ENCODE measurements around the gene TAF1. TPM values are rescaled to one million over a fixed set of nuclear protein-coding genes. Genes with fewer than 3 reads are reported as not detected.
"Not testable (repeated sequence)": the region's sequence is repeated elsewhere in the genome, so short reads cannot be mapped to it uniquely, and the experiment has no call there.

Gene TAF1
- total RNA-seq, 1 donor from 2014 or later, result 15.8 TPM

DNA sequence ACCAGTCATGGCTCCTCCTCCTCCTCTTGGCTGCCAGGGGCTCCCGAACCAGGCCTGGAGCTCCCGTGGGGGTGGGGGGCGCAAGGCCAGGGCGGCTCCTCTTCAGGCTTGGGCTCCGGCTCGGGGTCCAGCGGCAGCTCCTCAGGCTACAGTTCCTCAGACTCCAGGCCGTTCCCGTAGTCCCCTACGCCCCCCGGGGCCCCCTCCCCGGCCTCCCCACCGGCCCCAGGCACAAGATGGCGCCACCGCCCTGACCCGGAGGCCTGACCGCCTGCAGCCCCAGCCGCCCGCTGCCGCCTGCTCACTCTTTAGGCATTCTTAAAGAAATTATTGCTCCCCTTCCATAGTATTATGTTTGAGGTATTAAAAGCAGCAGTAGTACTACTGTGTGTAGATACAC lies 54.5 kb downstream of the TAF1 start:
- intact Hi-C loops (cut with micrococcal nuclease), result no loop called here
- ATAC-seq (no peak), DNase-seq (no peak)

DNA sequence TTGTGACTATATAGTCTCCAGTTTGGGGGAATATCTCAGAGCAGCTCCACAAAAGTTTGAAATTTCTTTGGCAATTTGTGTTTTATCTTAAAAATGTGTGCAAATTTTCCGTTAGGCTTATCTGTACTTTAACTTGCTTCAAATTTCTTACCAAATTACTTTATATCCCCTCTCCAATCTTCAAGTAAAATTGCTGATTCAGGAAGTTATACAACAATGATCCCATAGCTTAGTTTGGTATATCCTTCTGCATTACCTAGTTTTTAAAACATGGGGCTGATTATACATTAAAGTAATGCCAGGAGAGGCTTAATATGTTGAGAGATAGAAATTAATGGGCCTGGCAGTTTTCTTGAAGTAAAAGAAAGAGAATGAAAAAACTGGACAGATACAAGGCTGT lies 66.6 kb downstream of the TAF1 start:
- ATAC-seq (no peak), DNase-seq (no peak)
- intact Hi-C loops (cut with micrococcal nuclease), result no loop called here

- DNase-seq (no peak), ATAC-seq (no peak)
- intact Hi-C loops (cut with micrococcal nuclease), result no loop called here
Observed at GRCh38 chrX:71438750-71439149, 72.6 kb downstream of the TAF1 start.

- intact Hi-C loops (cut with micrococcal nuclease), result no loop called here
- ATAC-seq, result no peak
- no peak for DNase-seq
Observed at GRCh38 chrX:71439420-71439819, 73.3 kb downstream of the TAF1 start.

- DNase-seq (no peak), ATAC-seq (no peak)
- intact Hi-C loops (cut with micrococcal nuclease), result no loop called here
Observed at GRCh38 chrX:71439896-71440295, 73.7 kb downstream of the TAF1 start.

DNA sequence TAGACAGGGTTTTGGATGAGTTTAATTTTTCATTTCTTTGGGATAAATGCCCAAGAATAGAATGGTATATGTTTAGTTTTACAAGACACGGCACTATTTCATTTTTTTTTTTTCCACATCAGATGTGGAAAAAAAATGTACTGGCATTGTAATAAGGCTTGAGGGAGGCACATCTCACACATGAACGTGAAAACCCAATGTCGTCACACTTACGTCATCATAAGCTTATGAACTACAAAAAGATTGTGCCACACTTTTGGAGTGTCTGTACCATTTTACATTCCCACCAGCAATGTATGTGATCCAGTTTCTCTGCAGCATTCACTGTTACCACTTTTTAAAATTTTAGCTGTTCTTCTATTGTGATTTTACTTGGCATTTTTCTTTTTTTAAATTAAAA lies 74.2 kb downstream of the TAF1 start:
- ATAC-seq (no peak), DNase-seq (no peak)
- intact Hi-C loops (cut with micrococcal nuclease), result no loop called here

GRCh38 chrX:71441809-71442208 lies 75.7 kb downstream of the TAF1 start:
- intact Hi-C loops (cut with micrococcal nuclease); DNase-seq; ATAC-seq: not testable (repeated sequence)

DNA sequence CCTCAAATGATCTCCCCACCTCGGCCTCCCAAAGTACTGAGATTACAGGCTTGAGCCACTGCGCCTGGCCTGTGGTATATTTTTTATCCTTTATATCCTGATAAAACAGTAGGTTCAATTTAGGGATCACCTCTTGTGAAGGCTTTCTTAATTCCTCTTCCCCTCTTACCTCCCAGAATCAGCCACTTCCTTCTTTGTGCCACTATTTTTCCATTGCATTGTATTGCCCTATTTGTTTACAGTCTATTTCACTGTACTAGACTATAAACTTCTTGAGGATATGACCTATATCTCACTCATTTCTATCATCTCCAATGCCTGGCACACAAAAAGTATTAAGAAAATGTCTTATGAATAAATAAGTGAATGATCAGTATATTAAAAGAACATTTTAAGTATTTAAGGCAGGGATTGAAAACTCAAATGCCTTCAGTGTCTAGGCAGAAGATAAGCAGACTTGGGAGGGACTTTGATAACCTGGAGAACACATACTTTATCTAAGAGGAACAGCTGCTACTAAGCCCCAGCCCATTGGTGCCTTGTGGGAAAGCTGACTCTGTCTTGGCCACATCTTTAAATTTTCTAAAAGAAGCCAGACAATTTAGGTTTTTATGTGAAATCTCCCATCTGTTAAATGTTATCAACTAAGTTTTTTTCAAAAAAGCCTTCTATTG lies 84.4 kb downstream of the TAF1 start:
- ATAC-seq (no peak), DNase-seq (no peak)
- intact Hi-C loops (cut with micrococcal nuclease), result no loop called here

DNA sequence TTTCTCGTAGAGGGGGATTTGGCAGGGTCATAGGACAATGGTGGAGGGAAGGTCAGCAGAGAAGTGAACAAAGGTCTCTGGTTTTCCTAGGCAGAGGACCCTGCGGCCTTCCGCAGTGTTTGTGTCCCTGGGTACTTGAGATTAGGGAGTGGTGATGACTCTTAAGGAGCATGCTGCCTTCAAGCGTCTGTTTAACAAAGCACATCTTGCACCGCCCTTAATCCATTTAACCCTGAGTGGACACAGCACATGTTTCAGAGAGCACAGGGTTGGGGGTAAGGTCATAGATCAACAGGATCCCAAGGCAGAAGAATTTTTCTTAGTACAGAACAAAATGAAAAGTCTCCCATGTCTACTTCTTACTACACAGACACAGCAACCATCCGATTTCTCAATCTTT lies 85.4 kb downstream of the TAF1 start:
- intact Hi-C loops (cut with micrococcal nuclease); ATAC-seq; DNase-seq: not testable (repeated sequence)

DNA sequence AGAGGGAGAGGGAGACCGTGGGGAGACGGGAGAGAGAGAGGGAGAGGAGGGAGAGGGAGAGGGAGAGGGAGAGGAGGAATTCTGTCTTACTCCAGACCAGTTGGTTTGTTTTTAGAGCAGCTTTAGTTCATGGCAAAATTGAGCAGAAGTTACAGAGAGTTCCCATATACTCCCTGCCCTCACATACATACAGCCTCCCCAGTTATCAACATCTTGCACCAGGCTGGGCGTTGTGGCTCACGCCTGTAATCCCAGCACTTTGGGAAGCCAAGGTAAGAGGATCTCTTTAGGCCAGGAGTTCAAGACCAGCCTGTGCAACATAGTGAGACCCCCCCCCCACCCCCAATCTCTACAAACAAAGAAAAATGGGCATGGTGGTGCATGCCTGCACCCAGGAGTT lies 86.9 kb downstream of the TAF1 start:
- intact Hi-C loops (cut with micrococcal nuclease), result no loop called here
- no peak for DNase-seq
- ATAC-seq, result no peak

- DNase-seq, result no peak
- no peak for ATAC-seq
- intact Hi-C loops (cut with micrococcal nuclease), result no loop called here
Observed at GRCh38 chrX:71454222-71454621, 88.1 kb downstream of the TAF1 start.

DNA sequence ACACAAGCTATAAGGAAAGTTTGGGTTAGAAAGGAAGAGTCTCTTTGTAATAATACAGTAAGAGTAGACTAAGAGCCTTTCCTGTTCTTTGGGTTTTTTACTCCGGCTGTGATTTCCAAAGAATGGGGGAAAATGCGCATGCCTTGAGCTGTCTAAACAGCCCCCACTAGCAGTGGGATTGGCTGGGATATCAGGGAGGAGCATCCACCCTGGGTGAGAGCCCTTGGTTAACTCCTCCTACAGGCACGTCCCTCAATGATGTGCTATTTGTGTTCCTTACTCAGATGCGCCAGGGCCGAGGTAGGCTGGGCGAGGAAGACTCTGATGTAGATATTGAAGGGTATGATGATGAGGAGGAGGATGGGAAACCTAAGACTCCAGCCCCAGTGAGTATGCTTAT lies 92.7 kb downstream of the TAF1 start:
- intact Hi-C loops (cut with micrococcal nuclease), result no loop called here
- ATAC-seq (no peak), DNase-seq (no peak)

DNA sequence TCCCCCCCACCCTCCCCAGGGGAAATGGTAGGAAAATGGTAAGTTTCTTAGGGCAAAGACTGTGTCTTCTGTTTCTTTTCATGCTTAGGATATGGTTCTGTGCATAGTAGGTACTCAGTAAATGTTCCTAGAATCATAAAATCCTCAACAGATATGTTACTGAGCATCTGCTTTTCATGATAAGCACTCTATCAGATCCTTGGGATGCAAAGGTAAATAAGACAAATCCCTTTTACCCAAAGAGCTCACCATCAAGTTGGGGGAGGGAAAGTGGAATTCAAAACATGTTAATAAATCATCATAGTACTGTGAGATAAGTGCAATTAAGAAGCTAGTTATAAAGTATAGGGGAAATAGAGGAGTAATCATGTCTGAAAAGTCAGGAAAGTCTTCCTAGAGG lies 98.8 kb downstream of the TAF1 start:
- intact Hi-C loops (cut with micrococcal nuclease), result no loop called here
- DNase-seq, result no peak

DNA sequence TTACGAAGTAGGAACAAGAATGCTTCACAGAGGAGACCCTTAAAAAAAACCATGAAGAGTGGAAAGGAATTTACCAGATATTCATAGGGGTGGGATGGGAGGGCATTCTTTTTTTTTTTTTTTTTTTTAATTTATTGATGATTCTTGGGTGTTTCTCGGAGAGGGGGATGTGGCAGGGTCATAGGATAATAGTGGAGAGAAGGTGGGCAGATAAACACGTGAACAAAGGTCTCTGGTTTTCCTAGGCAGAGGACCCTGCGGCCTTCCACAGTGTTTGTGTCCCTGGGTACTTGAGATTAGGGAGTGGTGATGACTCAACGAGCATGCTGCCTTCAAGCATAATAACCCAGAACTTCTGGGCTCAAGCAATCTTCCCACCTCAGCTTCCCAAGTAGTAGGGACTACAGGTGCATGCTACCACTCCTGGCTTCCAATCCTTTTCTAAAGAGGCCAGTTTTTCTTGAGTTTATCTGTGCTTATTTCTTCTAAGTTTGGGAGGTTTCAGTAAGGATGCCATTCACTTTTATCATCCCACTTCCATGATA lies 100.9 kb downstream of the TAF1 start:
- no peak for ATAC-seq
- intact Hi-C loops (cut with micrococcal nuclease), result no loop called here
- DNase-seq, result no peak

More for the DNA sequence above, 98.8 kb downstream of the TAF1 start:
- ATAC-seq, result no peak

DNA sequence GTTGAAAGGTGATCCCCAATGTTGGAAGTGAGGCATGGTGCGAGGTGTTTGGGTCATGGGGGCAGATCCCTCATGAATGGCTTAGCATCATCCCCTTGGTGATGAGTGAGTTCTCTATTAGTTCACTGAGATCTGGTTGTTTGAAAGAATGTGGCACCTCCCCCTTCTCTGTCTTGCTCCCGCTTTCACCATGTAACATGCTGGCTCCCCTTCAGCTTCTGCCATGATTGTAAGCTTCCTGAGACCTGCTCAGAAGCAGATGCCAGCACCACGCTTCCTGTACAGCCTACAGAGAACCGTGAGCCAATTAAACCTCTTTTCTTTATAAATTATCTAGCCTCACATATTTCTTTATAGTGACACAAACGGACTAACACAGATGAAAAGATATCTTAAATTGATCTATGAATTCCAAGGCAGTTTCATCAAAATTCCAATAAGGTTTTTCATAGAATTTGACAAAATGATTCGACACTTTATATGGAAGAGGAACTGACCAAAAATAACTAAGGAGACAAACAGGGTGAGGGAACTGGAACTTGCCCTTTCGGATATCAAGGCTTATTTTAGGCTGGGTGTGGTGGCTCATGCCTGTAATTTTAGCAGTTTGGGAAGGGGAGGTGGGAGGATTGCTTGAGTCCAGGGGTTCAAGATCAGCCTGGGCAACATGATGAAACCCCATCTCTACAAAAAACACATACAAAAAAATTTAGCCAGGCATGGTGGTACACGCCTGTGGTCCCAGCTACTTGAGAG lies 109.8 kb downstream of the TAF1 start:
- ATAC-seq (no peak), DNase-seq (no peak)
- intact Hi-C loops (cut with micrococcal nuclease), result no loop called here

GRCh38 chrX:71482228-71482958 lies 116.2 kb downstream of the TAF1 start:
- ATAC-seq, result no peak
- intact Hi-C loops (cut with micrococcal nuclease), result no loop called here
- no peak for DNase-seq

GRCh38 chrX:71487814-71488213 lies 121.7 kb downstream of the TAF1 start:
- intact Hi-C loops (cut with micrococcal nuclease), result no loop called here
- ATAC-seq (no peak), DNase-seq (no peak)

DNA sequence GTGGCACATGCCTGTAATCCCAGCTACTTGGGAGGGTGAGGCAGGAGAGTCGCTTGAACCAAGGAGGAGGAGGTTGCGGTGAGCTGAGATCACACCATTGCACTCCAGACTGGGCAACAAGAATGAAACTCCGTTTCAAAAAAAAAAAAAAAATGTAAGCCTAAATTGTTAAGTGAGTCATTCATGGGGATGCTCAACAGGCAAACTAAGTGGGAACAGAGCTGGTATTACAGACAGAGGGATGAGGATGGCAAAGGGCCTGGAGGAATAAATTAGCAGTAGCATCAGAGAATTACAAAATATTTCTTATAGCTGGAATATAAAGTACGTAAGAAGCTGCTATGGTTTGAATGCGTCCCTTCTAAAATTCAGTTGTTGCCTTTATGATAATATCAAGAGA lies 123.4 kb downstream of the TAF1 start:
- ATAC-seq, result no peak
- intact Hi-C loops (cut with micrococcal nuclease), result no loop called here
- DNase-seq, result no peak

- ATAC-seq (peak; percentile 86), DNase-seq (peak; percentile 68)
- intact Hi-C loops (cut with micrococcal nuclease), result no loop called here
Observed at GRCh38 chrX:71492231-71493065, 126.3 kb downstream of the TAF1 start.
